ENCODE measurements around the gene FXYD5. TPM values are rescaled to one million over a fixed set of nuclear protein-coding genes. Genes with fewer than 3 reads are reported as not detected.
A peak's percentile ranks its signal among the peaks of the same experiment; 100 is the strongest.

The FXYD5 gene
- total and polyA plus RNA-seq, 8 donors, result 2.6 to 101 (median 16.8) TPM

DNA sequence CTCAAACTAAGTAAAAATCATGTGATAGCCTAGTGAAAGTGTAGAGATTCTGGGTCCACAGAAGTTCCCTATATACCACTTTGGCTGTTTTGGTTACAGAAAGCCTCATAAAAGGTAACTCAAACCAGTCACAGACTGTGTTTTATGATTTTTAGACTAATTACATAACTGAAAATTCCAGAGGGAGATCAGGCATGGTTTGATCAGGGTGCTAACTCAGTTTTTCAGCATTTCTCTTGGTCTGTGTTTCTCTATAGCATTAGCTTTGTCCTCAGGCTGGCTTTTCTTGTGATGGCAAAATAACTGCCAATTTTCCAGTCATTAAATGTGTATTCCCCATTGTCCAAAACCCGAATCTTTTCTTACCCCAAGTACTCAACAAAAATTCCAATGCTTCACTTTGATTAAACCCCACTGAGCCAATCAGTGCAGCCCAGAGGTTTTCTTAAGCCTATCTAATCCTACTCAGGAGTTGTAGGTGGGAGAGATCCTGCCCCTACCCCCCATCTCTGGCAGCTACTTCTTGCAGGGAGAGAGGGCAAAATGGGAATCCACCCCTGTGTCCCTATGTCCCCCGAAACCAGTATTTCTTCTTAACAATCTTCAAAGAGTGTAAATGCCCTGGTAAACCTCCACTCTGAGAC lies 47.5 kb upstream of the FXYD5 start:
- Histone ChIP-seq H3K36me3 (no peaks in the 10 kb centered on the region), H3K4me1 (no peaks in the 10 kb centered on the region), H3K27me3 (no peaks in the 10 kb centered on the region), H3K9me3 (no peaks in the 10 kb centered on the region), H3K27ac (no peak overlapping the region), H3K4me3 (no peak overlapping the region)
- FAIRE-seq (no peak), ATAC-seq (no peak), DNase-seq (no peak)
- TF ChIP-seq, protein P1, sequence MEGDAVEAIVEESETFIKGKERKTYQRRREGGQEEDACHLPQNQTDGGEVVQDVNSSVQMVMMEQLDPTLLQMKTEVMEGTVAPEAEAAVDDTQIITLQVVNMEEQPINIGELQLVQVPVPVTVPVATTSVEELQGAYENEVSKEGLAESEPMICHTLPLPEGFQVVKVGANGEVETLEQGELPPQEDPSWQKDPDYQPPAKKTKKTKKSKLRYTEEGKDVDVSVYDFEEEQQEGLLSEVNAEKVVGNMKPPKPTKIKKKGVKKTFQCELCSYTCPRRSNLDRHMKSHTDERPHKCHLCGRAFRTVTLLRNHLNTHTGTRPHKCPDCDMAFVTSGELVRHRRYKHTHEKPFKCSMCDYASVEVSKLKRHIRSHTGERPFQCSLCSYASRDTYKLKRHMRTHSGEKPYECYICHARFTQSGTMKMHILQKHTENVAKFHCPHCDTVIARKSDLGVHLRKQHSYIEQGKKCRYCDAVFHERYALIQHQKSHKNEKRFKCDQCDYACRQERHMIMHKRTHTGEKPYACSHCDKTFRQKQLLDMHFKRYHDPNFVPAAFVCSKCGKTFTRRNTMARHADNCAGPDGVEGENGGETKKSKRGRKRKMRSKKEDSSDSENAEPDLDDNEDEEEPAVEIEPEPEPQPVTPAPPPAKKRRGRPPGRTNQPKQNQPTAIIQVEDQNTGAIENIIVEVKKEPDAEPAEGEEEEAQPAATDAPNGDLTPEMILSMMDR (IDR thresholded peaks at IDR 0.05), result no peak
- intact Hi-C loops (cut with DNase I), result no loop called here
- WGBS, 2 donors, result 47 to 48% methylated on average over 2 of the region's 2 CpGs

DNA sequence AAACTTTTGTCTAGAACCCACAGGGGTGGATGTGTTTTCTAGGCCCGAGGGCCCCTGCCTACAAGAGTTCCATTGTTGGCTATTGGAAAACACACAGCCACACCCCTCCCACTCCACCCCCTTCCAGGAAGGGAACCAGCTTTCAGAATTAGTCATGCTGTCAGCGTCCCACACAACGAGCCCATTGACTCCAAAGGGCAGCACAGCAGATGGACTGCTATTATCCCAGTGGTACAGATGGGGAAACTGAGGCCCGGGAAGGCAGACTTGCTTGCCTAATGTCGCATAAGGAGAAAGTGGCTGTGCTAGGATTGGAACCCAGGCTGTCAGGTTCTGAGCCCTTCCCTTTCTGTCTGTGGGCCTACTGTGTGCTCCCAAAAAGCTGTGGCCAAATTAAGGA lies 47.0 kb upstream of the FXYD5 start:
- WGBS, 2 donors, result 35 to 41% methylated on average over 5 of the region's 5 CpGs

DNA sequence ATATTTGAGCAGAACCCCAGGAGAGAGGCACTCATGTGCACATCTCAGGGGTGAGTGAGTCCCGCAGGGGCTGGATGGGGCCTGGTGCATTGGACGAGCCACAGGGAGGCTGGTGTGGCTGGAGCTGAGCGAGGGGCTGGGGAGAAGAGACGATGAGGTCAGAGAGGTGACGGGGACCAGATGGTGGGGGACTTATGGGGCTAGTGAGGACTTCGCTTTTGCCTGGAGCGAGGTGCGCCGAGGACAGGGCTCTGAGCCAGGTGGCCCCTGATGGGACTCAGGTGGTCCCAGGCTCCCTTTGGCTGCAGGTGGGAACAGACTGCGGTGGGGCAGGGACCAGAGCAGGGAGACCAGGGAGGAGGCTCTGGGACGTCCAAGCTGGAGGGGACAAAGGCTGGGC lies 45.8 kb upstream of the FXYD5 start:
- no peak for FAIRE-seq
- H3K27ac ChIP-seq, result no peak overlapping the region
- H3K27me3 ChIP-seq, result no peaks in the 10 kb centered on the region
- no peak for ATAC-seq
- no peak for DNase-seq
- H3K9me3 ChIP-seq, result no peaks in the 10 kb centered on the region
- H3K4me3 ChIP-seq, result no peak overlapping the region
- intact Hi-C loops (cut with DNase I), result no loop called here
- H3K4me1 ChIP-seq, result no peaks in the 10 kb centered on the region
- WGBS, 2 donors, result 85 to 94% methylated on average over 11 of the region's 11 CpGs
- H3K36me3 ChIP-seq, result no peaks in the 10 kb centered on the region
- TF ChIP-seq, protein P1 (IDR thresholded peaks at IDR 0.05), result no peak

More for the DNA sequence above, 47.0 kb upstream of the FXYD5 start:
- Histone ChIP-seq H3K36me3 (no peaks in the 10 kb centered on the region), H3K27me3 (no peaks in the 10 kb centered on the region), H3K4me1 (no peaks in the 10 kb centered on the region), H3K9me3 (no peaks in the 10 kb centered on the region), H3K4me3 (no peak overlapping the region), H3K27ac (no peak overlapping the region)
- FAIRE-seq (no peak), DNase-seq (peak in 1 of 6 donors; percentile 5), ATAC-seq (peak in 3 of 4 donors; percentile 61 to 89 (median 83))
- intact Hi-C loops (cut with DNase I), result no loop called here
- TF ChIP-seq, protein P1 (IDR thresholded peaks at IDR 0.05), result no peak

DNA sequence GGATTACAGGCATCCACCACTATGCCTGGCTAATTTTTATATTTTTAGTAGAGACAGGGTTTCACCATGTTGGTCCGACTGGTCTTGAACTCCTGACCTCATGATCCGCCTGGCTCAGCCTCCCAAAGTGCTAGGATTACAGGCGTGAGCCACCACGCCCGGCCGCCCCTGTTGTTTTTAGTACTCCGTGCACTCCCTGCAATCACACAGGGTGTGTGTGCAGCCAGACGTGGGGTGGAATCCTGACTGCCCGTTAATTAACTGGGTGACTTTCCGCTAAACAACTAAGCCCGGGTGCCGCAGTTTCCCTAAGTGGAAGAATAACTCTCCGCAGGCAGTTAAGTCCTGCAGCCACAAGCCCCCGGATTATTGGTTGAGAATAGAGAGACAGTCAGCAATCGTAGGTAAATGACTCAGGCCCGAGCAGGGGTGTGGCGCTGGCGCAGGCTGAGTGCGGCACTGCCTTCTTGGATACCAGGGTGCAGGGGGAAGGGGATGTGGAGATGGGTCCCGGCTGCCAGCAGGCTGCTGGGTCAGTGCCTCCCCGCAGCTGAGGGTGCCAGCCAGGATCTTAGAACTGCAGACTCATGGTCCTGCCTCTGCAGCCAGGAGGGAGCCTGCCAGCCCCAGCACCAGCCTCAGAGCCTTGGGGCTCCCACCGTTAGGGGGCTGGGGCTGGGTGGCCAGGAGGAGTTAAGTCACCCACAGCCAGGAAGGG lies 45.0 kb upstream of the FXYD5 start:
- Histone ChIP-seq H3K27ac (no peak overlapping the region), H3K9me3 (no peaks in the 10 kb centered on the region), H3K36me3 (no peaks in the 10 kb centered on the region), H3K4me1 (peaks cover 0 to 3% (median 0%) of the 10 kb centered on the region in 3 donors), H3K27me3 (no peaks in the 10 kb centered on the region), H3K4me3 (no peak overlapping the region)
- DNase-seq, result no peak
- peak in 2 of 4 donors; percentile 10 to 11 for ATAC-seq
- intact Hi-C loops (cut with DNase I), result no loop called here
- 83 to 87% methylated on average over 22 of the region's 22 CpGs for WGBS, 2 donors
- TF ChIP-seq, protein P1 (IDR thresholded peaks at IDR 0.05), result no peak
- no peak for FAIRE-seq

DNA sequence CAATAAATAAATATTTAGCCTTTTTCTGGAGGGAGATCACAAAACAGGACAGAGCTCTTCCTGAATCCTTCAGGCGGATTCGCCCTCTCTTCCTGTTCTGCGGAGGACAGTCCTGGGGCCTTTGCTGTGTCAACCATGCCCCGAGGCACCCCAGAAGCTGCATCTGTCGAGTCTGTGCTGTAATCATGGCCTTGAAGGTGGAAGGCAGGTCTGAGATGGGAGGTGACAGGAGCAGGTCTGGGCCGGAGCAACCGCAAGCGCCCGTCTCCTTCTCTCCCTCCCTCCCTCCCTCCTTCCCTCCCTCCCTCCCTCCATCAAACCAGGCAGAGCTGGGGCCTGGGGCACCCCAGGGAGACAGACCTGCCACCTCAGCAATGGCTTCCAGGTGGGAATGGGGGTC lies 43.6 kb upstream of the FXYD5 start:
- H3K27ac ChIP-seq, result no peak overlapping the region
- intact Hi-C loops (cut with DNase I), result no loop called here
- TF ChIP-seq, protein P1 (IDR thresholded peaks at IDR 0.05), result no peak
- DNase-seq, result no peak
- no peaks in the 10 kb centered on the region for H3K9me3 ChIP-seq
- no peak overlapping the region for H3K4me3 ChIP-seq
- H3K27me3 ChIP-seq, result no peaks in the 10 kb centered on the region
- peaks cover 0 to 3% (median 0%) of the 10 kb centered on the region in 3 donors for H3K4me1 ChIP-seq
- no peaks in the 10 kb centered on the region for H3K36me3 ChIP-seq
- no peak for FAIRE-seq
- ATAC-seq, result no peak
- WGBS, 2 donors, result 66 to 71% methylated on average over 9 of the region's 9 CpGs

All from pancreas (tissue), 10 donors.